Epidermal melanocyte (primary cell): ENCODE measurements around the gene MT1X.

ENCODE experiments used
- DNase-seq: peaks from one replicate; pipeline ENCODE4 v3.0.0; 2011; ENCODE audit warnings: low spot score; ENCODE audit not compliant: insufficient read length

The MT1X gene

GRCh38 chr16:56681939-56682702 lies at the start of gene MT1X:
TSS of gene MT1X (plus strand) at chr16:56682470. CDS start at chr16:56682541, 71 bp downstream.
- DNase-seq = peak; percentile 80

- no peak for DNase-seq
Measured at GRCh38 chr16:56632848-56633365, 49.4 kb upstream of the MT1X start.

- no peak for DNase-seq
Measured at GRCh38 chr16:56633535-56633934, 48.7 kb upstream of the MT1X start.

GRCh38 chr16:56634715-56635440 lies 47.4 kb upstream of the MT1X start:
- DNase-seq = no peak

- DNase-seq = no peak
Measured at GRCh38 chr16:56635441-56635967, 46.8 kb upstream of the MT1X start.

- no peak for DNase-seq
Measured at GRCh38 chr16:56636616-56637413, 45.5 kb upstream of the MT1X start.

- DNase-seq = no peak
Measured at GRCh38 chr16:56637814-56638750, 44.2 kb upstream of the MT1X start, which contains the start of gene MT1A. TSS of gene MT1A (plus strand) at chr16:56638666. CDS start at chr16:56638739, 73 bp downstream.

- DNase-seq = no peak
Measured at GRCh38 chr16:56639045-56639444, 43.2 kb upstream of the MT1X start.

- no peak for DNase-seq
Measured at GRCh38 chr16:56640076-56640475, 42.2 kb upstream of the MT1X start.

GRCh38 chr16:56641166-56641565 lies 41.1 kb upstream of the MT1X start:
- DNase-seq = no peak

GRCh38 chr16:56643080-56643778 lies 39.0 kb upstream of the MT1X start:
- DNase-seq = no peak

- DNase-seq = no peak
Measured at GRCh38 chr16:56643833-56644232, 38.4 kb upstream of the MT1X start.

GRCh38 chr16:56645311-56645710 lies 37.0 kb upstream of the MT1X start:
- no peak for DNase-seq

GRCh38 chr16:56645838-56646237 lies 36.4 kb upstream of the MT1X start:
- no peak for DNase-seq

GRCh38 chr16:56647641-56648431 lies 34.4 kb upstream of the MT1X start:
- no peak for DNase-seq

- DNase-seq = no peak
Measured at GRCh38 chr16:56649271-56649670, 33.0 kb upstream of the MT1X start.

GRCh38 chr16:56649820-56650219 lies 32.5 kb upstream of the MT1X start:
- no peak for DNase-seq

GRCh38 chr16:56651586-56651985 lies 30.7 kb upstream of the MT1X start, which contains the start of gene MT1B:
TSS of gene MT1B (plus strand) at chr16:56651886. CDS start at chr16:56651954, 68 bp downstream.
- DNase-seq = no peak

GRCh38 chr16:56652600-56652999 lies 29.7 kb upstream of the MT1X start:
- DNase-seq = no peak
